GM10266 (cell line): ENCODE measurements around the gene GCLM.

Experiments used
- DNase-seq: peaks from one replicate; pipeline ENCODE4 v3.0.0; 2012; ENCODE audit errors: extremely low spot score
- TF ChIP-seq, protein P1 (sequence below): IDR thresholded peaks from 2 replicates; pipeline ENCODE4 v1.5.1; 2012; ENCODE audit warnings: mild to moderate bottlenecking, low read depth; ENCODE audit not compliant: control insufficient read depth, insufficient read depth; ENCODE audit errors: missing control alignments

Gene GCLM

DNA sequence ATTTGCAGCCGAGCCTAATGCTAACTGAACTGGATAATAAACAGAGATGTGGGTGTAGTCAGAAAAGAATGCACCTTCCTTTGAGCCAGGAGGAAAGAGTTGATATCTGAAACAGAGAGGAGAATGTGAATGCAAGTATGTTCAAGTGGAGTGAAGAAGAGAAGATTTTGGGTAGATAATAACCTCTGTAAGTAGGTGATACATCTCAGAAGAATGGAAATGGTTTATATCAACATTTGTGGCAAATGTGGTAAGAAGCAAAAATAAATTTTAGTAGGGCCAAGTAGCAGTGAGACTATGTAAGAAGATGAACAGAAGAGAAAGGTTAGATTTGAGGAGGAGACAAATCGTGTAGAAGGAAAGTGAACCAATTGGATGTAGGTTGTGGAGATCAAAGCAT lies 28.5 kb downstream of the GCLM start:
- no peak for DNase-seq
- TF ChIP-seq, protein P1, sequence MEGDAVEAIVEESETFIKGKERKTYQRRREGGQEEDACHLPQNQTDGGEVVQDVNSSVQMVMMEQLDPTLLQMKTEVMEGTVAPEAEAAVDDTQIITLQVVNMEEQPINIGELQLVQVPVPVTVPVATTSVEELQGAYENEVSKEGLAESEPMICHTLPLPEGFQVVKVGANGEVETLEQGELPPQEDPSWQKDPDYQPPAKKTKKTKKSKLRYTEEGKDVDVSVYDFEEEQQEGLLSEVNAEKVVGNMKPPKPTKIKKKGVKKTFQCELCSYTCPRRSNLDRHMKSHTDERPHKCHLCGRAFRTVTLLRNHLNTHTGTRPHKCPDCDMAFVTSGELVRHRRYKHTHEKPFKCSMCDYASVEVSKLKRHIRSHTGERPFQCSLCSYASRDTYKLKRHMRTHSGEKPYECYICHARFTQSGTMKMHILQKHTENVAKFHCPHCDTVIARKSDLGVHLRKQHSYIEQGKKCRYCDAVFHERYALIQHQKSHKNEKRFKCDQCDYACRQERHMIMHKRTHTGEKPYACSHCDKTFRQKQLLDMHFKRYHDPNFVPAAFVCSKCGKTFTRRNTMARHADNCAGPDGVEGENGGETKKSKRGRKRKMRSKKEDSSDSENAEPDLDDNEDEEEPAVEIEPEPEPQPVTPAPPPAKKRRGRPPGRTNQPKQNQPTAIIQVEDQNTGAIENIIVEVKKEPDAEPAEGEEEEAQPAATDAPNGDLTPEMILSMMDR: no peak

DNA sequence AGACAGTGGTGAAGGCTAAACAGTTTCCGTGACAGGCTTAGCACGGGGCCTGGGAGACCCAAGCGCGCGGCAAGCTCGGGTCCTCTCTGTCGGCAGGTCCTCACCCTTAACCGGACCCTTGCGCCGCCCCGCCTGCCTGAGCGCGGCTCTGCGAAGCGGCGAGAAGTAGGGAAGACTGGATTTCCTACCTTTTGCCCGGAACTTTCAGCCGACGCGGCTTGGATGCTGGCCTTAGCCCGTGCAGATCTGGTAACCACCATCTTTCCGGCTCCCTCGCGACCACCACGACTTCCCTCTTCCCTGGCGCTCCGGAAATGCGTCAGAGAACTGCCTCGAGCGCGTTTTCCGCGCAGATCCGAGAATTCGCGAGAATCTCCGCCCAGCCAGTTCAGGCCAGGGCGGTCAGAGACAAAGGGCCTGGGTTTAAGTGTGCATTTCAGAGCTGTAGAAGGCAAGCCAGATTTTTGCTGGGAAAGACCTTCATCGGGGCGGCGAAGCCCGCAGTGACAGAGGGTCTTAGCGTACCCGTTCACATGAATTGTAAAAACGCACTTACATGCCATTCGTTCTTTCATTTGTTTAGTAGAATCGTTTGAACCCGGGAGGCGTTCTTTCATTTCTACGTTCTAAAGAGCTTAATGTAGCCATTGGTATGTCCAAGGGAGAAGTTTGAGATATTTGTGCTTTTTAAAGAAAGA lies 30.2 kb downstream of the GCLM start, which contains the start of gene DNTTIP2:
DNTTIP2 (minus strand) TSS at position 318 of the 698 bp plus-strand sequence; CDS start at position 260, 58 bp downstream.
- TF ChIP-seq, protein P1: no peak
- peak; percentile 86 for DNase-seq

DNA sequence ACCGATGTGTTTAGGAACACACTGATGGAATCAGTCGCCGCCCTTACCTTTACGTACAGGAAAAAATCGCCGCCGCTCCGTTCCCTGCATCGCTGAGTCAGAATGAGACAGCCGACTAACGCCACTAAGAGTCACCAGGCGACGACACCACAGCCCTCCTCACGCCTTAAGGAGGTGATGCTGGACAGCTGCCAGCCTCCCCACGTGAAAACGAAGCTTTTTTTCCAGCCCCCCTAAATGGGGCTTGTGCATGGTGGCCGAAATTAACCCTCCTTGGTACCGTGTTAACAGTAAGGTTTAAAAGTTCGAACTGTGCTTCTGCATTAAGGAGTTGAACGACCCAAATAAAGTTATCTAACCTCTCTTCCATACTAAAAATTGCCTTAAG lies 30.7 kb downstream of the GCLM start:
- peak; percentile 49 for DNase-seq
- TF ChIP-seq, protein P1: no peak

DNA sequence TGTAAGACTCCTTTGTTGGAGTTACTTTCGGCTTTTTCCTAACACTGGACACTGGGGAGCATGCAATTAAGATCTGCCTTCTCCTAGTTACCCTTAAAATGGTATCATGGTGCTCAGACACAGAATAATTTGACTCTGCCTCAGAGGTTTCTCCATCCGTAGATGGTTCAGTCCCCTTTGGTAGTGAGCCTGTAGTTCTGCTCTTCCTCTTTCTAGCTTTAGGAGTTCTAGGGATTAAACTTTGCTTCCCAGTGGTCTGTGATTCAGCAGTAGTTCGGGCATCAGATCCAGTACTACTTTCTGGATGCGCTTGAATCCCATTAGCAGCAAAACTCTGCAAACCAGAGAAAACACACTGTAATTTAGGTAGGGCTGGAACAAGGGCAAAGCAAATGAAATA lies 31.7 kb downstream of the GCLM start:
- no peak for DNase-seq
- TF ChIP-seq, protein P1: no peak

DNA sequence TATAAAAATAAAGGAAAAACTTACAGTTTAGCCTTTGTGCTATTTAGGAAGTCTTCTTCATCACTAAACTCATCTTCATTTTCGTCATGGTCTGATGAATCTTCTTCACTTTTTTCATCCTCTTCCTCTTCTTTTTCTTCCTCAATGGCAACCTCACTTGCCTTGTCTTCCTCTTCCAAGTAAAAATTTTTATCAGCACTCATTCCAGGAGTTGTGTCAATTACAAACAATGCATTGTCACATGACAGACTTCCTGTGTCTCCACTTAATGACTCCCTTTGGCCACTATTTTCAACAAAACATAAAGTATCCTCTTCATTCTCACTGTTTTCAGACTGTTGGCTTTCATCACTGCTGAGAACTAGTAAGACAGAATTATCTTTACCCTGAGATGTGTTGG lies 33.0 kb downstream of the GCLM start:
- TF ChIP-seq, protein P1: no peak

DNA sequence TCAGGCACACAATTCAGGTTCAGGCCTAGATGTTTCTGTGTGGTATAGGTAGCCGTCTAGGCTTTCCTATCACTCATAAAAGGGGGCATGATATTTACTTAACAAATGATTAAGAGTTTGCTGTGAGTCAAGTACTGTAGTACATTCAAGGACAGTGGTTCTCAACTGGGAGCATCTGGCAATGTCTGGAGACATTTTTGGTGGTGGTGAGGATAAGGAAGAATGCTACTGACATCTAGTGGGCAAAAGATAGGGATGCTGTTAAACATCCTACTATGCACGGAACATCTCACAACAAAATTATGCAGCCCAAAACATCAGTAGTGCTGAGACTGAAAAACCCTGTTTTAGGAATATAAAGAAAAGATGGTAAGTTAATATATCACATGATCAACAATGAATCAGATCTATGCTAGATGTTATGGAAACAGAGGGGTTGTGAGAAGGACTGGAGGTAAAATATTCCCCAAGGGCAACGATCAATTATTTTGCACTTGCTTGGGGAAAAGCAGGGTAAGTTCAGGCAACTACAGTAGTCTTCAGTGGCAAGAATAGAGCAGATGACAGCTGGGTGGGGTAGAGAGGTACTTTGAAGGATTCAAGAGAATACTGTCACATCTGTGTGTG lies 35.1 kb downstream of the GCLM start:
- TF ChIP-seq, protein P1: peak; percentile 50
- no peak for DNase-seq

More for the DNA sequence above, 33.0 kb downstream of the GCLM start:
- no peak for DNase-seq

DNA sequence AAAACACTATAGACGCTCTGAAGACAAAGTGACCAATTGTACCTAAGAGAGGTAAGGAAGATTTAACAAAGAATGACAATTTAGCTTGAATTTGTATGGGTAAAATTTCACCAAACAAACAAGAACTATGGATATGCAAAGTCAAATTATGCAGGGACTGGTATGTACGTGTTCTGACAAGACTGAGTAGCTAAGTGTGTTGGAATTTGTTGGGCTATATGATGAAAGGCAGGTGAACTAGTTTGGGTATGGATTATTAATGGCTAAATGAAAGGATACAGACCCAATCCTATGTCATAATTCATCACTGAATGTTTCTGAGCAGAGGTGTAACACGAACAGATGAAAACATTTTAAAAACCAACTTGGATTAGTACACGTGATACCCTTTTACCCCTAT lies 37.9 kb downstream of the GCLM start:
- DNase-seq: no peak
- TF ChIP-seq, protein P1: no peak
